GM18502 (cell line): ENCODE results near the gene HERC2.

Experiments used
- ATAC-seq: cut with Tn5 transposase; IDR thresholded peaks from one replicate; pipeline ENCODE4 v1.9.1; 2021; ENCODE audit warnings: mild to moderate bottlenecking; ENCODE audit not compliant: unreplicated experiment, poor library complexity

The HERC2 gene

GRCh38 chr15:28116521-28117431 lies 205.2 kb downstream of the HERC2 start:
- no peak for ATAC-seq

GRCh38 chr15:28115871-28116270 lies 206.1 kb downstream of the HERC2 start:
- no peak for ATAC-seq

DNA sequence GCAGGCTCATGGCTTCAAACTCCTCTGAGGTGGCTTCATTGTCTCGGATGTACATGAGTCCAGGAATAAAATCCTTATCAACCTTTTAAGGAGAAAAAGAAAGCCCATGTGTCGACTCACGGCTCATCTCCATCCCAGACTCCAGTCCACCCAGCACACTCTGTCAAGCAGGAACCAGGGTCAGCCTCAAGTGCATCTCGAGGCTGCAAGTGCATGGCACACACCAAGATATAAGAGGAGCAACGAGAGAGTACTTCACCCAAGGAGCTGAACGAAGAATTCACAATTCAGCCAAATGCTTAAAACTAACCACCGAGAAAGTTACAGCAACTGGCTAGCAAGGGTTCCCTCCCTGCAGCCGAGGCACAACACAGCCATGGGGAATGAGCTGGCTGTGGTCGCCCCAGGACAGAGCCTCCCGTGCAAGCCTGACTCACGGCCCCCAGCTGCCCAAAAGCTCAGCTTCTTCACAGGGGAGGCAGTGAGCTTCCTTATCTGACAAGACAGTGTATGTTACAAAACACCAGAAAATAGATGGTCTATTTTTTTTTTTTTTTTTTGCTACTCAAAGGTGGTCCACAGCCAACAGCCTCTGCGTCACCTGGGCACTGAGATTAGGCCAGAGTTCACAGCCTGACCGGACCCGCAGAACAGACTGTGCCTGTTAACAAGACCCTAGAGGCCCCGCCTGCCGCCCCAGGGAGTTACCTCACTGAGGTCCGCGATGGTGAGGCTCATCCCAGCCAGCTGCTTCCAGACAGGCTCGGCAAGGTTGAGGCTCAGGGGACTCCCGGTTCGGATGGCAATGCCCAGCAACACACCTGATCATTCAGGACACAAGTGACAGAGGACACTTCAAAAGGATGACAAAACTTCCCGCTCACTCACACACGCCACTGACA lies 207.0 kb downstream of the HERC2 start:
- no peak for ATAC-seq

GRCh38 chr15:28114114-28114455 lies 207.9 kb downstream of the HERC2 start:
- no peak for ATAC-seq

DNA sequence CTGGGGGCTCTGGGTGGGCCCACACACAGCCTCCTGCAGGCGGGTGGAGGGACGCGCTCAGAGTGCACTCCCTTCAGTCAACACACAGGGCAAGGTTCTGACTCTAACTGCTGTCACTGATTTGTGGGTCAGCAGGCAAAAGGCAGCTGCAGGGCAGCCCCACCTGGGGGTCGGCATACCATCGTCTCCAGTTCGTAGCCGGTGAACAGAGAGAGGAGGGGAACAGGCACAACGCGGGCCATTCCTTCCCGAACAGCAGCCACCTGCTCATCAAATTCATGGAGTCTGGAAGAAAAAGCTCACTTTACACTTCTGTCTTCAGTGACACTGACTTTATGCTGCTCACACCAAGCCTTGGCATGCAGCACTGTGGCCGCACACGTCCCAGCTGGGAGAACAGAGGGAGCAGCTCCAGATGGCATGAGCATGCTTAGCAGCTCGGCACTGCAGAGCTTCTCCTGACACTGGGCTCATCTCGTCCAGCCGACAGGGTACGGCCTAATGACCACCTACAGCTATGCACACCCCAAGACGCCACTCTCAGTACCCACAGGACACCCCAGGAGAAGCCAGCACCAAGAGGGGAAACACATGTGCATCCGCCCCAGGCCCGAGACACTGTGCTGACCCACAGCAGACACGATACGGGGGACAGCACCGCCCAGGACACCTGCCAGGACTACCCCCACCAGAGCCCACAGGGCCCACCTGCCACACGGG lies 208.4 kb downstream of the HERC2 start:
- no peak for ATAC-seq

- ATAC-seq: no peak
These were observed 209.0 kb downstream of the HERC2 start for GRCh38 chr15:28112962-28113361.

DNA sequence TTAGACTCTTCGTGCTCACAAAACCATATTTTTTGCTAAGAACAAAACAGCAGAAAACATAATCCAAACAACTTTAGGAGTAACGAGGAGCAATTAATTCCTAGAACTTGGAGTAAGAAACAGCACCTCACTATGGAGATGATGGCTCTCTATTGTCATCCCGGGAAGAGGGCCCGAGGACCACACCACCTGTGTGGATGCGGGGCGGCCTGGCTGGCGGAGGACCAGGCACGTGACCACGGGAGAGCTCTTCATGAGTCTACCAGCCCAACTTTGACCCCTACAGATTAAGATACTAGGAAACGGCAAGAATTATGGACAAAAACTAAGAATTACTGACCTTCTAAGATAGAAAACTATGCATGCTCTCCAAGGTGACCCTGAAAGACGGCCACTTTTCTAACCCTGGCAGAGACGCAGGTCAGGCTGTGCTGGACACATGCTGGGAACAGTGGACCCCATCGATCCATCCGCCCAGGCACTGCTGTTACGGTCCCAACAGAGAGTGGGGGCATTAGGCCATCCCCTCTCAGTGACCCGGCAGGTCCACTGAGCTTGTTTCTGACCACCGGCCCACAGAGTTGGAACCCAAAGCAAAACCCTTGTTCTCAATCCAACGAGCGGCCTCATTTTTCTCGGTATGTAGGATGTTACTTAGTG lies 209.7 kb downstream of the HERC2 start:
- ATAC-seq: no peak

DNA sequence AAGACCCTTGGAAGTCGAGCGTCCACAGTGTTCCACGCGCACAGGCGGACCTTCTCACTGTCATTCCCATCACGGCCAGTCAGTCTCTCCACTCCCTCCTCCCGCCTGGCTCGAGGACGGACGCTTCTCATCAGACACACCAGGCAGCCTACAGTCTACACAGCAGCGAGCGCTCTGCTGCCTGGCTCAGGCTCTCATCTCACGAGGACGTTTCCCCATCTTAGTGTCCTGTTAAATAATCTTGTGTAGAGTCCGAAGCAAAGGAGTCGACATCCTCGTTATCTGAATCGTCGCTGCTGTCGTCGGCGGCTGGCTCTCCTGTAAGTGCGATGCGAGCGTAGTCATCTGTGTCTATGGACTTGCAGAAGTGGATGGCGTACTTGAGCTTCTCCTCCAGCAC lies 210.4 kb downstream of the HERC2 start:
- no peak for ATAC-seq

GRCh38 chr15:28110481-28110881 lies 211.5 kb downstream of the HERC2 start:
- no peak for ATAC-seq

DNA sequence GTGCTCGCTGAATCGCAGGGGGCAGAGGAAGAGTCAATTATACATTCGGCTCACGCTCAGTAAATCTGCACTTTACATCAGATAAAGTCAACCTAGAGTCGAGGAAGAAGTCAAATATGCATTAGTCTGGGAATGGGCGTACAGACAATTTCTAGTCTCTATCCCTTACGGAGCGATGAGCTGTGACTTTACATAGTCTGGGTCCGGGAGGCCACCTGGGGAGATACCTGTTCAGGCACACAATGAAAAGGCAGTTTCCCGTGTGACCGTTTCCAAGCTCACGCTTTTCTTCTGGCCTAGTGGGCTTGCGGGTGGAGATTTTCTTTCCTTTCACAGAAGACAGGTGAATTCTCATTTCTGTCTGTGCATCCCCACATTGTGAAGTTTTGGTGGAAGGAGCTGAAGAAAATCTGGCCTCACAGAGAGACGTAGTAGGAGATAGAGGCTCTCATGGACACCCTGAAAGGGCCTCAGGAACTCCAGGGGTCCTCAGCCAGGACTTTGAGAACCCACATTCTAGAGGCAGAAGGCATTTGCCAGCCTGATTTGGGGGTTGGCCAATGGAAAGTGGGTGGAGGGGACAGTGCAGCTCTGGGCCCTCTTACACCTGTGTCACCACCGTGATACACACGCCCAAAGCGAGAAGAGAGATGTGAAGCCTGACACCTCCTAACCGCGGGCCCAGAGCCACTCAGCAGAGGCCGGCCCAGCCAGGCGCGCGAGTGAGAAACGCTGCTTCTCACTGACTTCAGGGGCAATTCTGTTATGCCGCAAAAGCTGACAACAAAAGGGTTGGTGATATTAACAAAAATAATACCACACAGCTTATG lies 212.1 kb downstream of the HERC2 start:
- ATAC-seq: no peak

GRCh38 chr15:28107904-28108275 lies 214.1 kb downstream of the HERC2 start:
- no peak for ATAC-seq

- no peak for ATAC-seq
These were observed 214.7 kb downstream of the HERC2 start for GRCh38 chr15:28107111-28107903.

DNA sequence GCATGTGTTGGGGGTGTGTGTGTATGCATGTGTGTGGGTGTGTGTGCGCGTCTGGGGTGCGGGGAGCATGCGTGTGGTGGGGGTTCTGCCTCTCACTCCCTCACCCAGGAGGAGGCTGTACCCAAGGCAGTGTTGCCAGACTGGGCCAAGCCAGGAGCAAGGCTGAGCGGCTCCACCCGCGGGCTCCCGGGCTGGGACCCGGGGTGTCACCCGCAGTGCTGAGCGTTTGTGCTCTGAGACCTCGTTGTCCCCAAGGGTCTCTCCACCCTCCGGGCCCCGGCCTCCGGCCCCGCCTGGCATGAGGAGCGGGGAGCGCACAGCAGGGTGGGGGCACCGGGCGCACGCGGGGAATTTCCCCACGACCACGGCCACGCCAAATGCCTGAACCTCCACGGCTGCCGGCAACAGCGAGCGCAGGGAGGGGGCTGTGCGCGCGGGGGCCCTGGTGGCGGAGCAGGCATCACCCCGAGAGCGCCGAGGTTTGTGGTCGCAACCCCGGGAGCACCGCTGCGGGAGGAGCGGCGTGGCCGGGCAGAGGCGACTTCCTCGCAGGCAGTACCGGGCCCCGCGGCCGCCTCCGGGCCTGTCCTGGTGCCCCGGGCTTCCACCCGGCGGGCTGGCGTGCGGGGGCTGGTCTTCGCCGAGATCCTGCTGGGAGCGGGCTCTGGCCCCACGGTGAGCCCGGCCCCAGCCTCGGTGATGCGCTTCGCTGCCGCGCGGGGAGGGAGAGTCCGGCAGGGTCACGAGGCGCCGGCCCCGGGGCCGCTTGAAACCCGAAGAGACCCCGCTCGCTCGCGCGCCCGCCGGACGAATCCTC lies 215.5 kb downstream of the HERC2 start:
- ATAC-seq: no peak

GRCh38 chr15:28105793-28106192 lies 216.2 kb downstream of the HERC2 start:
- no peak for ATAC-seq

- no peak for ATAC-seq
These were observed 216.7 kb downstream of the HERC2 start for GRCh38 chr15:28105224-28105791.

GRCh38 chr15:28104326-28104725 lies 217.7 kb downstream of the HERC2 start:
- no peak for ATAC-seq

- ATAC-seq: no peak
These were observed 218.1 kb downstream of the HERC2 start for GRCh38 chr15:28103831-28104230.
